H1 (cell line): Measurements from ENCODE around the gene LCE3B. TPM values are rescaled to one million over a fixed set of nuclear protein-coding genes. Genes with fewer than 3 reads are reported as not detected.

Experiments
- CHD1 ChIP-seq: IDR thresholded peaks from 2 replicates; pipeline ENCODE4 v1.6.1; 2012; ENCODE audit warnings: low read depth, low read length, improper control_type of control experiment
- CREB1 ChIP-seq: IDR thresholded peaks from 2 replicates; pipeline ENCODE4 v1.6.1; 2012; ENCODE audit warnings: inconsistent platforms
- CTBP2 ChIP-seq: IDR thresholded peaks from 2 replicates; pipeline ENCODE4 v1.7.0; 2011; ENCODE audit warnings: borderline replicate concordance, mild to moderate bottlenecking, moderate library complexity, mixed read lengths, low read length; ENCODE audit not compliant: insufficient read depth, insufficient read length
- GABPA ChIP-seq: IDR thresholded peaks from 2 replicates; pipeline ENCODE4 v1.6.1; 2011; ENCODE audit warnings: mild to moderate bottlenecking, low read length, moderate library complexity, borderline replicate concordance; ENCODE audit not compliant: insufficient read depth
- RFX5 ChIP-seq: IDR thresholded peaks from 2 replicates; pipeline ENCODE4 v1.6.1; 2011; ENCODE audit warnings: low read depth, low read length, improper control_type of control experiment, borderline replicate concordance
- SAP30 ChIP-seq: fragments of 300-600 bp; sonication (generic); IDR thresholded peaks from 2 replicates; pipeline ENCODE4 v1.7.1; 2012; ENCODE audit warnings: low read length, moderate library complexity, mild to moderate bottlenecking, inconsistent platforms; ENCODE audit not compliant: insufficient read depth, insufficient replicate concordance
- SIX5 ChIP-seq: IDR thresholded peaks from 2 replicates; pipeline ENCODE4 v1.6.1; 2011; ENCODE audit warnings: mild to moderate bottlenecking, low read depth, low read length
- SP1 ChIP-seq: IDR thresholded peaks from 2 replicates; pipeline ENCODE4 v1.6.1; 2011; ENCODE audit warnings: low read depth, low read length
- SP2 ChIP-seq: IDR thresholded peaks from 2 replicates; pipeline ENCODE4 v1.6.1; 2012; ENCODE audit warnings: mild to moderate bottlenecking, low read length, inconsistent platforms
- SRF ChIP-seq: IDR thresholded peaks from 2 replicates; pipeline ENCODE4 v1.6.1; 2011; ENCODE audit warnings: mild to moderate bottlenecking, low read depth, low read length, moderate library complexity
- TEAD4 ChIP-seq: IDR thresholded peaks from 2 replicates; pipeline ENCODE4 v1.6.1; 2012; ENCODE audit warnings: low read depth, low read length, inconsistent platforms, mixed read lengths
- YY1 ChIP-seq: IDR thresholded peaks from 2 replicates; pipeline ENCODE4 v1.6.1; 2011; ENCODE audit warnings: low read depth, mild to moderate bottlenecking, low read length
- polyA plus RNA-seq, 7 experiments: library from polyadenylated mRNA; depleted of rRNA in 3 of 7; stranded (reverse) in 5 of 7; unstranded in 2 of 7; fragments of >200 nt in 5 of 7; fragments of 200-250 nt in 2 of 7; gene quantifications; 1 replicate in 5 of 7; 2 replicates in 1 of 7; 4 replicates in 1 of 7; pipeline versions ENCODE4 v1.2.1 to v1.2.3, GENCODE V29; 2011 to 2013; ENCODE audit warnings: missing spikeins in 2 of 7, mixed read lengths in 2 of 7
- total RNA-seq: library from RNA; stranded (reverse); fragmentation: NEBNext Ultra II Directional; extraction: Animal tissue kit (Norgen Biotek cat#: 25700); gene quantifications from 2 replicates; pipeline ENCODE4 v1.2.1, GENCODE V29; 2021
- TF ChIP-seq, protein P1 (sequence below): IDR thresholded peaks from 2 replicates; pipeline ENCODE4 v1.6.1; 2011; ENCODE audit warnings: low read length, improper control_type of control experiment

The LCE3B gene
- total and polyA plus RNA-seq, 2 of the 8 experiments (the other 6 are each of a cell fraction or from before 2014, with no cell fraction given): not detected

DNA sequence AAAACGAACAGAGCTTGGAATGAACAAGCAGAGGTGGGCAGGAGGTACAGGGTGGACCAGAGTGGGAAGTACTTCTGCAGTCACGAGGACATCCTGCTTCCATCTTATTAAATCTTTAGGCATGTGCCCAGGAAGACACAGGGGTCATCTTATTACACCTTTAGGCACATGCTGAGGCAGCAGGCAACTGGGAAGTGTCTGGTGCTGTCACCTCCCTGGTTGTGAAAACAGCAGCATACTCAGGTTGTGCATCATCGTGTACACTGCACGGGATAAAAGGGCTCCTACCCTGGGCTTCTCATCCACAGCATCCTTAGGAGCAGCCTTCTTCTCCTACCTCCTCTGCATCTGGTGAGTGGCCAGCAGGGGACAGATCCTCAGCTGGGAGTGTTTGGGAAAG, 13.7 kb upstream of the LCE3B start, which contains the start of gene LCE3C (continued):
- no peak for TF ChIP-seq SP2
- TF ChIP-seq SAP30: no peak
- TF ChIP-seq CHD1: no peak
- no peak for TF ChIP-seq TEAD4
- no peak for TF ChIP-seq SIX5
- TF ChIP-seq YY1: no peak
- TF ChIP-seq SRF: no peak
- TF ChIP-seq, protein P1, sequence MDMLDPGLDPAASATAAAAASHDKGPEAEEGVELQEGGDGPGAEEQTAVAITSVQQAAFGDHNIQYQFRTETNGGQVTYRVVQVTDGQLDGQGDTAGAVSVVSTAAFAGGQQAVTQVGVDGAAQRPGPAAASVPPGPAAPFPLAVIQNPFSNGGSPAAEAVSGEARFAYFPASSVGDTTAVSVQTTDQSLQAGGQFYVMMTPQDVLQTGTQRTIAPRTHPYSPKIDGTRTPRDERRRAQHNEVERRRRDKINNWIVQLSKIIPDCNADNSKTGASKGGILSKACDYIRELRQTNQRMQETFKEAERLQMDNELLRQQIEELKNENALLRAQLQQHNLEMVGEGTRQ: no peak
- no peak for TF ChIP-seq SP1
- TF ChIP-seq GABPA: no peak
- TF ChIP-seq CREB1: no peak
- TF ChIP-seq CTBP2: no peak
- TF ChIP-seq RFX5: no peak
